ENCODE measurements around the gene IVD.
"Not testable (repeated sequence)": the region's sequence is repeated elsewhere in the genome, so short reads cannot be mapped to it uniquely, and the experiment has no call there.

Gene IVD

GRCh38 chr15:40448354-40448753 lies 42.8 kb downstream of the IVD start:
- Histone ChIP-seq H3K27ac (ENCODE audit: insufficient read depth, low read depth, low read length, poor library complexity, severe bottlenecking) (no peak overlapping the region), H3K36me3 (ENCODE audit: control insufficient read depth, insufficient read depth, low read length) (no peaks in the 10 kb centered on the region), H3K4me3 (ENCODE audit: insufficient read depth, low read depth, low read length) (no peak overlapping the region), H3K9me3 (ENCODE audit: control insufficient read depth, low read length) (no peaks in the 10 kb centered on the region), H3K27me3 (ENCODE audit: control insufficient read depth, insufficient read depth, low read length, poor library complexity, severe bottlenecking) (no peaks in the 10 kb centered on the region), H3K4me1 (ENCODE audit: control insufficient read depth, insufficient read depth, low read length) (peaks cover 34% of the 10 kb centered on the region)
- WGBS, 2 experiments, result 95% methylated on average over 4 of the region's 4 CpGs

GRCh38 chr15:40449275-40449674 lies 43.7 kb downstream of the IVD start:
- Histone ChIP-seq H3K4me1 (ENCODE audit: control insufficient read depth, insufficient read depth, low read length) (peaks cover 28% of the 10 kb centered on the region), H3K4me3 (ENCODE audit: insufficient read depth, low read depth, low read length) (no peak overlapping the region), H3K27ac (ENCODE audit: insufficient read depth, low read depth, low read length, poor library complexity, severe bottlenecking) (no peak overlapping the region), H3K36me3 (ENCODE audit: control insufficient read depth, insufficient read depth, low read length) (no peaks in the 10 kb centered on the region), H3K27me3 (ENCODE audit: control insufficient read depth, insufficient read depth, low read length, poor library complexity, severe bottlenecking) (no peaks in the 10 kb centered on the region), H3K9me3 (ENCODE audit: control insufficient read depth, low read length) (no peaks in the 10 kb centered on the region)

GRCh38 chr15:40450047-40450446 lies 44.5 kb downstream of the IVD start:
- Histone ChIP-seq H3K27ac (ENCODE audit: insufficient read depth, low read depth, low read length, poor library complexity, severe bottlenecking) (no peak overlapping the region), H3K36me3 (ENCODE audit: control insufficient read depth, insufficient read depth, low read length) (no peaks in the 10 kb centered on the region), H3K4me3 (ENCODE audit: insufficient read depth, low read depth, low read length) (no peak overlapping the region), H3K9me3 (ENCODE audit: control insufficient read depth, low read length) (no peaks in the 10 kb centered on the region), H3K4me1 (ENCODE audit: control insufficient read depth, insufficient read depth, low read length) (peaks cover 28% of the 10 kb centered on the region), H3K27me3 (ENCODE audit: control insufficient read depth, insufficient read depth, low read length, poor library complexity, severe bottlenecking) (no peaks in the 10 kb centered on the region)
- WGBS, 2 experiments, result 98 to 99% methylated on average over 2 of the region's 2 CpGs

- 82 to 83% methylated on average over 3 of the region's 3 CpGs for WGBS, 2 experiments
- H3K27ac ChIP-seq (ENCODE audit: insufficient read depth, low read depth, low read length, poor library complexity, severe bottlenecking), result no peak overlapping the region
These were observed 46.0 kb downstream of the IVD start for GRCh38 chr15:40451527-40452158.

GRCh38 chr15:40452296-40453090 lies 46.9 kb downstream of the IVD start:
- WGBS, 2 experiments, result 67 to 70% methylated on average over 10 to 11 of the region's 11 CpGs
- H3K9me3 ChIP-seq (ENCODE audit: control insufficient read depth, low read length), result no peaks in the 10 kb centered on the region

More at GRCh38 chr15:40451527-40452158, 46.0 kb downstream of the IVD start:
- H3K4me3 ChIP-seq (ENCODE audit: insufficient read depth, low read depth, low read length), result no peak overlapping the region
- H3K36me3 ChIP-seq (ENCODE audit: control insufficient read depth, insufficient read depth, low read length), result no peaks in the 10 kb centered on the region
- no peaks in the 10 kb centered on the region for H3K27me3 ChIP-seq (ENCODE audit: control insufficient read depth, insufficient read depth, low read length, poor library complexity, severe bottlenecking)
- H3K9me3 ChIP-seq (ENCODE audit: control insufficient read depth, low read length), result no peaks in the 10 kb centered on the region
- peaks cover 32% of the 10 kb centered on the region for H3K4me1 ChIP-seq (ENCODE audit: control insufficient read depth, insufficient read depth, low read length)

GRCh38 chr15:40453941-40454340 lies 48.3 kb downstream of the IVD start:
- H3K27ac ChIP-seq (ENCODE audit: insufficient read depth, low read depth, low read length, poor library complexity, severe bottlenecking); H3K36me3 ChIP-seq (ENCODE audit: control insufficient read depth, insufficient read depth, low read length); H3K4me3 ChIP-seq (ENCODE audit: insufficient read depth, low read depth, low read length); H3K9me3 ChIP-seq (ENCODE audit: control insufficient read depth, low read length); H3K27me3 ChIP-seq (ENCODE audit: control insufficient read depth, insufficient read depth, low read length, poor library complexity, severe bottlenecking): not testable (repeated sequence)
- peaks cover 34% of the 10 kb centered on the region for H3K4me1 ChIP-seq (ENCODE audit: control insufficient read depth, insufficient read depth, low read length)
- WGBS, 2 experiments, result 88 to 94% methylated on average over 3 of the region's 3 CpGs

More at GRCh38 chr15:40452296-40453090, 46.9 kb downstream of the IVD start:
- Histone ChIP-seq H3K4me3 (ENCODE audit: insufficient read depth, low read depth, low read length) (no peak overlapping the region), H3K27me3 (ENCODE audit: control insufficient read depth, insufficient read depth, low read length, poor library complexity, severe bottlenecking) (no peaks in the 10 kb centered on the region), H3K27ac (ENCODE audit: insufficient read depth, low read depth, low read length, poor library complexity, severe bottlenecking) (no peak overlapping the region), H3K4me1 (ENCODE audit: control insufficient read depth, insufficient read depth, low read length) (peaks cover 34% of the 10 kb centered on the region), H3K36me3 (ENCODE audit: control insufficient read depth, insufficient read depth, low read length) (no peaks in the 10 kb centered on the region)

- Histone ChIP-seq H3K4me3 (ENCODE audit: insufficient read depth, low read depth, low read length) (no peak overlapping the region), H3K27me3 (ENCODE audit: control insufficient read depth, insufficient read depth, low read length, poor library complexity, severe bottlenecking) (no peaks in the 10 kb centered on the region), H3K9me3 (ENCODE audit: control insufficient read depth, low read length) (no peaks in the 10 kb centered on the region), H3K4me1 (ENCODE audit: control insufficient read depth, insufficient read depth, low read length) (peaks cover 33% of the 10 kb centered on the region), H3K27ac (ENCODE audit: insufficient read depth, low read depth, low read length, poor library complexity, severe bottlenecking) (no peak overlapping the region), H3K36me3 (ENCODE audit: control insufficient read depth, insufficient read depth, low read length) (peaks cover 5% of the 10 kb centered on the region)
- 73 to 80% methylated on average over 9 of the region's 9 CpGs for WGBS, 2 experiments
These were observed 49.4 kb downstream of the IVD start for GRCh38 chr15:40454904-40455391.

- H3K4me3 ChIP-seq (ENCODE audit: insufficient read depth, low read depth, low read length), result no peak overlapping the region
- H3K9me3 ChIP-seq (ENCODE audit: control insufficient read depth, low read length), result no peaks in the 10 kb centered on the region
- peaks cover 5% of the 10 kb centered on the region for H3K36me3 ChIP-seq (ENCODE audit: control insufficient read depth, insufficient read depth, low read length)
- H3K4me1 ChIP-seq (ENCODE audit: control insufficient read depth, insufficient read depth, low read length), result peaks cover 27% of the 10 kb centered on the region
- WGBS, 2 experiments, result 81 to 84% methylated on average over 7 of the region's 7 CpGs
- H3K27ac ChIP-seq (ENCODE audit: insufficient read depth, low read depth, low read length, poor library complexity, severe bottlenecking), result no peak overlapping the region
- no peaks in the 10 kb centered on the region for H3K27me3 ChIP-seq (ENCODE audit: control insufficient read depth, insufficient read depth, low read length, poor library complexity, severe bottlenecking)
These were observed 50.7 kb downstream of the IVD start for GRCh38 chr15:40456299-40456712.

GRCh38 chr15:40456738-40457137 lies 51.1 kb downstream of the IVD start:
- Histone ChIP-seq H3K36me3 (ENCODE audit: control insufficient read depth, insufficient read depth, low read length) (peaks cover 5% of the 10 kb centered on the region), H3K27ac (ENCODE audit: insufficient read depth, low read depth, low read length, poor library complexity, severe bottlenecking) (no peak overlapping the region), H3K4me1 (ENCODE audit: control insufficient read depth, insufficient read depth, low read length) (peaks cover 27% of the 10 kb centered on the region), H3K27me3 (ENCODE audit: control insufficient read depth, insufficient read depth, low read length, poor library complexity, severe bottlenecking) (no peaks in the 10 kb centered on the region), H3K4me3 (ENCODE audit: insufficient read depth, low read depth, low read length) (no peak overlapping the region), H3K9me3 (ENCODE audit: control insufficient read depth, low read length) (no peaks in the 10 kb centered on the region)
- 87% methylated on average over 4 of the region's 4 CpGs for WGBS, 2 experiments

- 96% methylated on average over 37 of the region's 37 CpGs for WGBS, 2 experiments
- Histone ChIP-seq H3K27ac (ENCODE audit: insufficient read depth, low read depth, low read length, poor library complexity, severe bottlenecking) (no peak overlapping the region), H3K4me1 (ENCODE audit: control insufficient read depth, insufficient read depth, low read length) (peaks cover 16% of the 10 kb centered on the region), H3K27me3 (ENCODE audit: control insufficient read depth, insufficient read depth, low read length, poor library complexity, severe bottlenecking) (no peaks in the 10 kb centered on the region), H3K9me3 (ENCODE audit: control insufficient read depth, low read length) (no peaks in the 10 kb centered on the region), H3K36me3 (ENCODE audit: control insufficient read depth, insufficient read depth, low read length) (peaks cover 11% of the 10 kb centered on the region), H3K4me3 (ENCODE audit: insufficient read depth, low read depth, low read length) (no peak overlapping the region)
These were observed 53.1 kb downstream of the IVD start for GRCh38 chr15:40458495-40459371.

All from ectodermal cell (in vitro differentiated cells).